ENCODE measurements around the gene CREM.
A peak's percentile ranks its signal among the peaks of the same experiment; 100 is the strongest.

DNA sequence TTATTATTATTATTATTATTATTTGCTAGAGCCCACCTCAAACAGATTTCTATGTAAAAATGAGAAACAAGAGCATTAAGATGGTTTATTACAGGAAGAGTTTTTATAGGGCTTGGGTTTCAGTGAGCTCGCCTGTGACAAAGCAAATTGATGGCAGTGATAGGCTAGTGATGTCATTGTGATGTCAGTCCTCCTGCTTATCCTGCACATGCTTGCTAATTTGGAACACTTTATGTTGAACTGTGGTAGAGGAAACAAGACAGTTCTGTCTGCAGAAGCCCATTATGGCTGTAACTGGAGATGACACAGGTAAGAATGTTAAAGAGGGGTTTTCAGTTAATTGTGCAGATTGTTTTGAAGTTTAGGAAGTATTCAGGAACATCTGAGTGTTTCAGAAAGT, 68.3 kb downstream of the CREM start:
- TF ChIP-seq, protein P1, sequence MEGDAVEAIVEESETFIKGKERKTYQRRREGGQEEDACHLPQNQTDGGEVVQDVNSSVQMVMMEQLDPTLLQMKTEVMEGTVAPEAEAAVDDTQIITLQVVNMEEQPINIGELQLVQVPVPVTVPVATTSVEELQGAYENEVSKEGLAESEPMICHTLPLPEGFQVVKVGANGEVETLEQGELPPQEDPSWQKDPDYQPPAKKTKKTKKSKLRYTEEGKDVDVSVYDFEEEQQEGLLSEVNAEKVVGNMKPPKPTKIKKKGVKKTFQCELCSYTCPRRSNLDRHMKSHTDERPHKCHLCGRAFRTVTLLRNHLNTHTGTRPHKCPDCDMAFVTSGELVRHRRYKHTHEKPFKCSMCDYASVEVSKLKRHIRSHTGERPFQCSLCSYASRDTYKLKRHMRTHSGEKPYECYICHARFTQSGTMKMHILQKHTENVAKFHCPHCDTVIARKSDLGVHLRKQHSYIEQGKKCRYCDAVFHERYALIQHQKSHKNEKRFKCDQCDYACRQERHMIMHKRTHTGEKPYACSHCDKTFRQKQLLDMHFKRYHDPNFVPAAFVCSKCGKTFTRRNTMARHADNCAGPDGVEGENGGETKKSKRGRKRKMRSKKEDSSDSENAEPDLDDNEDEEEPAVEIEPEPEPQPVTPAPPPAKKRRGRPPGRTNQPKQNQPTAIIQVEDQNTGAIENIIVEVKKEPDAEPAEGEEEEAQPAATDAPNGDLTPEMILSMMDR (IDR thresholded peaks at IDR 0.05) = no peak
- TF ChIP-seq POLR2AphosphoS5 (IDR thresholded peaks at IDR 0.05) = peak; percentile 25 to 78 (median 48)

Measured in sigmoid colon (tissue), 4 donors.